Ammon's horn (tissue), 1 donor: ENCODE data around the gene NAPEPLD.
"Not testable (repeated sequence)": the region's sequence is repeated elsewhere in the genome, so short reads cannot be mapped to it uniquely, and the experiment has no call there.

Experiments
- DNase-seq: peaks from one replicate; pipeline ENCODE4 v3.0.0-alpha.2; 2016; ENCODE audit warnings: low spot score

The NAPEPLD gene

DNA sequence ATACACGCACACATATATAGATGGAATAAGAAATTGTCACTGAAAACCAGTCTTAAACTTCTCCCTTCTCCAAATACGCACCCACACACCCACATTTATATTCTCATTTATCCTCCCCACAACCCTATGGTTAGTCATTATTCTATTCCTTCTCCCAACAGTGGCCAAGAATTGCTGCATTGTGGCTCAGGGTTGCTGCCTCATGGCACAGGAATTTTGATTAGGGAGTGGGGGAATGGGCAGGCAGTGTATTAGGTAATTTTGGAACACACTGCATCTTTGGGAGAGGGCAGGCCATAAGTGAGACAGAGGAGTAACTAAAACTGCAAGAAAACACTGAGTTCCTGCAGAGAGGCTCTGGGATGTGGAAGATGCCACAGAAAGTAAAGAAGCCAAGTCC is 35.7 kb downstream of the NAPEPLD start:
- DNase-seq = no peak

- not testable (repeated sequence) for DNase-seq
These were observed 42.2 kb downstream of the NAPEPLD start for GRCh38 chr7:103106703-103107070.

GRCh38 chr7:103106005-103106702 is 42.7 kb downstream of the NAPEPLD start:
- no peak for DNase-seq

DNA sequence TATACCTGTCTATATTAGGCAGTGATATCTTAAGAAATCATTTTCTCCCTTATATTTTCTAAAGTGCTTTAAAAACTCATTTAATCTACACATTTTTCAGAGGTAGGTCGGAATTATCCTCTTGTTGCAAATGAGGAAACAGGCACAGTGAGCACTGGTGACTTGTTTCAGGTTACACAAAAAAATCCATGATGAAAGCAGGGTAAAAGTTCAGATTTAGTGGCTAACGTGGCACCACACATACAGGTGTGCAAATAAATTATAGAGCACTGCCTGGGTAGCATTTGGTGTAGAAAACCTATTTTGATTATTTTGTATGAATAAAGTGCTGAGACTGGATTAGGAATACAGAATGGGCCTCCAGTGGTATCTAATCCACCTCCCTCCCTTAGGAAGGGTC is 47.4 kb downstream of the NAPEPLD start:
- DNase-seq = no peak

DNA sequence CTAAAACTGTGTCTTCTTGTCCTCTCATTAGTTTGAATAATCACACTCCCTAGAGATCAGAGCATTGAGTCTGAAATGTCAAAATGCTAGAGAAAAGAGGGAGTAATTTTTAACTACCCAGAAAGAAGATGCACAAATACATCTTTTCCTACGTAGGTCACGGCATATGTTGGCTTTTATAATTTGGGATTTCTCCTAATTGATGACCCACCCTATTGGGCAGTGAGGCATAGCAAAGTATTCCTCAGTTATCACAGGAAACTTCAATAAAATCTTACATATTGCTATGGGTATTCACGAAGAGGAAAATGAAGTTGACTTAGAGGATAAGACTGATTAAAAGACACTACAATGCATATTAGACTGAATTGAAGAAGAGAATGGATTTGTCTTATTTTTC is 48.6 kb downstream of the NAPEPLD start:
- DNase-seq = no peak

- DNase-seq = no peak
These were observed 51.9 kb downstream of the NAPEPLD start for GRCh38 chr7:103097041-103097440.

DNA sequence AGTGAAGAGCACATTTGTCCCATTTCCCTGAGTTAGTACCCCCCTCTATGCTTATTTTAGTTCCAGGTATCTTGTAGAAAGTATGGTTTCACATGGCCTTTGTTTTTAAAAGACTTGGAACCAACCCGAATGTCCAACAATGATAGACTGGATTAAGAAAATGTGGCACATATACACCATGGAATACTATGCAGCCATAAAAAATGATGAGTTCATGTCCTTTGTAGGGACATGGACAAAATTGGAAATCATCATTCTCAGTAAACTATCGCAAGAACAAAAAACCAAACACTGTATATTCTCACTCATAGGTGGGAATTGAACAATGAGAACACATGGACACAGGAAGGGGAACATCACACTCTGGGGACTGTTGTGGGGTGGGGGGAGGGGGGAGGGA is 53.3 kb downstream of the NAPEPLD start:
- not testable (repeated sequence) for DNase-seq

DNA sequence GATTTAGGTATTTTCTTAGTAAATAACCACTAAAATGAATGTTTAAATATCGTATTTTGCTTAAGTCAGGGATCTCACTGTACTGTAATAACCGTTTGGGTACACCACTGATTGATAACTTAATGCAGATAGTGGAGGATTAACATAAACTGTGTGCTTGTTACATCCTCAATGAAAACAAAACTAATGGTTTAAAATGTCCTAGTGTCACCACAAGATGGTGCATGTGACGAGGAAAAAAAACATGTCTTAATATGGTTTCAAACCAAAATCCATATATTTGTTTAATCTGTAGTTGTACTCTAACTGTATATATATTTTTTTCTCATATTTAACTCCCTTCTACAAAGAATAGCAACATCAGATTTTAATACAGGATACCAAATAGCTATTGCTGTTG is 54.8 kb downstream of the NAPEPLD start:
- peak; percentile 46 for DNase-seq

GRCh38 chr7:103093429-103093828 is 55.5 kb downstream of the NAPEPLD start:
- no peak for DNase-seq

- not testable (repeated sequence) for DNase-seq
These were observed 56.6 kb downstream of the NAPEPLD start for GRCh38 chr7:103092321-103092720.

DNA sequence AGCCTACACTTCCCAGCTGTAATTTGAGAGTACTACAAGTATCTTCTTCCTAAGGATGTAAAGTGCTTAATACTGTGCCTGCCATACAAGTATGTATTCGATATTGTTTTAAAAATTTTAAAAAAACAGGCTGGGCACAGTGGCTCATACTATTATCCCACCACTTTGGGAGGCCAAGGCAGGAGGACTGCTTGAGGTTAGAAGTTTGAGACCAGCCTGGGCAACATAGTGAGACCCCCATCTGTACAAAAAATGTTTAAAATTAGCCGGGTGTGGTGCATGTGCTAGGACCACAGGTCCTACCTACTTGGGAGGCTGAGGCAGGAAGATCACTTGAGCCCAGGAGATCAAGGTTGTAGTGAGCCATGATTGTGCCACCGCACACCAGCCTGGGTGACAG is 65.7 kb downstream of the NAPEPLD start:
- no peak for DNase-seq

GRCh38 chr7:103082497-103082896 is 66.4 kb downstream of the NAPEPLD start:
- DNase-seq = no peak

DNA sequence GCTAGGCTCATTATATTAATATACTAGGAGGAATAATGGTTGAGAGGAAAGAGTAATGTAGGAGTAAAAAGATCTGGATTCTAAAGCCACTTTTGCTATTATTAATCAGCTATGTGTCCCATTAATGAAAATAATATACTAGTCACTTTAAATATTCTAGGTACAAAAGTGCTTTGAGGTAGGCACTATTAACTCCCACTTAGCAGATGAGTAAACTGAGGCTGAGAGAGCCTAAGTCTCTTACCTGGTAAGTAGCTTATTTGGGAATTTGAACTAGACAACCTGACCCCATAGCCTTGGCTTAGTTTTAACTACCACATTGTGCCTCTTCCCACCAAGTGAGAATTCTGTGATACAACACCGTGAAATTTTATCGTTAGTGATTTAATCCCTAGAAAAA is 68.0 kb downstream of the NAPEPLD start:
- no peak for DNase-seq

GRCh38 chr7:103079836-103080235 is 69.1 kb downstream of the NAPEPLD start:
- DNase-seq = no peak

- DNase-seq = not testable (repeated sequence)
These were observed 70.7 kb downstream of the NAPEPLD start for GRCh38 chr7:103078226-103078625.

DNA sequence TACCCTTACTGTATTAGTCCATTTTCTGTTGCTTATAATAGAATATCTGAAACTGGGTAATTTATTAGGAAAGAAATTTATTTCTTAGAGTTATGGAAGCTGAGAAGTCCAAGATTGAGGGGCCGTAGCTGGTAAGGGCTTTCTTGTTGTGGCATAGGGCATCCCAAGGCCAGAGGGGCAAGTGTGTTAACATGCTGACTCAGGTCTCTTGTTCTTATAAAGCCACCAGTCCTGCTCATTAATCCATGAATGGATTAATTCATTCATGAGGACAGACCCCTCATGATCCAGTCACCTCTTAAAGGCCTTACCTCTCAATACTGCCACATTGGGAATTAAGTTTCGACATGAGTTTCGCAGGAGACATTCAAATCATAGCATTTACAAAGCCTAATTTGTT is 71.6 kb downstream of the NAPEPLD start:
- DNase-seq = no peak

GRCh38 chr7:103076764-103077163 is 72.1 kb downstream of the NAPEPLD start:
- peak; percentile 14 for DNase-seq

GRCh38 chr7:103075337-103075918 is 73.5 kb downstream of the NAPEPLD start:
- DNase-seq = peak; percentile 69

DNA sequence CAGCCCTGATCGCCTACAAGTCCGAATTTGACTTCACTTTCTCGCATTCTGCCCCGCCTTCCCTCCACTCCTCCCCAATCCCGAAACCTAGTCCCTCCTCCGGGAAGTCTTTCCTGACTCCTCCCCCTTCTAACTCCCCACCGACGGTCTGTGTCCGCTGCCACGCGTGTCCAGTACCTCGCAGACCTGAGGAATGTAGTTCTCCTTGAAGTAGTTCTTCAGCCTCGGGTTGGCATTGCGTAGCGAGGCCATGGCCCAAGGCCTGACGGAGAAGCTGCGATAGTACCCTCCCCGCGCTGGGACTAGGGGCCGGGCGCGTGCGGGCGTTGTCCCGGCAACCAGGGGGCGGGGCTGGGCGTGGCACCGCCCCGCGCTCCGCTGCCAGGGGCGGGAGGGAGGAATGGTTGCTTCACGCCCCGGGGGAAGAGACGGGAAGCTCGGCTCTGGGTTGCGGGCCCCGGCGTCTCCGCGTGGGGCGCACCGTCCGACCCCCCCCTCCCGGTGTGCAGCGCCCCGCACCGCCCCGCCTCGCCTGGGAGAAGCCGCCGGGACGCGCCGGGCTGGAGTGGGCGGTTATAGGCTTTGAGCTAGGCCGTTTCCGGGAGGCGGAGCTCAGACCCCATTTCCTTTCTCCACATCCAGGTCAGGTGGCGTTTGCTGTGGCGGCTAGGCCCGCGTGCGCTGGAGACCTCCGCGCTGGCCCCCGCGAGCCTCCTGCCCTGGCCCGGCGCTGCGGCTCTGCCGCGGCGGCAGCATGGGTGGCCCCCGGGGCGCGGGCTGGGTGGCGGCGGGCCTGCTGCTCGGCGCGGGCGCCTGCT is 74.2 kb downstream of the NAPEPLD start, which contains the start of the genes ARMC10 and FBXL13:
TSS of gene ARMC10 (plus strand) at position 622 of the 818 bp plus-strand sequence. CDS start at position 755, 133 bp downstream.
TSS of gene FBXL13 (minus strand) at position 278 of the 818 bp plus-strand sequence.
- peak; percentile 94 for DNase-seq

DNA sequence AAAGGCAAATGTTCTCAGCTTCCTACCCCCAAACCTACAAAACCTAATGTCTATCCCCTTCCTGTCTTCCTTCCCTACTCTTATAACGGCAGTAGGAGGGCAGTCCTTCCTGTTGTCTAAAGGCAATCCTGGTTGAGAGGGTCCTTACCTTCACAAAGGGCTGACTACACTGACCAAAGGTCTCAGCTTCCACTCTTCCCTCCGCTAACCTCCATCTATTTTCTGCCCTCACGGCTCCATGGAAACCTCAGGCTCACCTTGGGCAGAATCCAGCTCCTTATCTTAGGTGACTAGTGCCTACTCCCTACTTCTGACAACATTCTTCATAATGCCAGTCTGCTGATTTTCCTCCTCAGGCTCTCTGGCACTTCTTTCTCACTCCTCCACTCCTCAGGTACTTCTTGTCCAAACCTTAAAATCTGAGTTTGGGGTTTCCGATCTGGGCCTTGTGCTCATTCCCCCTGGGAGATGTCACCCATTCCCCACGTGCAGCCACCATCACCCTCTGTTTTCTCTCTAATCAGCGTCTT is 74.8 kb downstream of the NAPEPLD start:
- DNase-seq = no peak

DNA sequence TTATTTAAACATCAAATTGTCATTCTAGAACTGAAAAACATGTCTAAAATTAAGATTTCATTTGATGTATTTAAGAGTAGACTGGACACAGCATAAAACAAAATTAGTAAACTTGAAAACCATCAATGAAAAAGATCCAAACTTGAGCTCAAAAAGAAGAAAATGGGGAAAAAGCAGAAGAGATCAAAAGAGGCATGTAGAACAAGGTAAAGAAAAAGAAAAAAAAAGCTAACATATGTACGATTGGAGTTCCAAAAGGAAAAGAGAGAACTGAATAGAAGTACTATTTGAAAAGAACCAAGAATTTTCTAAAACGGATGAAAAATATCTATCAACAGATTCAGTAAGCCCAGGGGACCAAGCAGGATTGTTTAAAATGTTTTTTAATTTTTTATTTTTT is 77.9 kb downstream of the NAPEPLD start:
- no peak for DNase-seq
